Uterus (tissue), 2 donors: Measurements from ENCODE around the gene CLDND1.

Source experiments
- CTCF ChIP-seq, 4 experiments: fragments of 200-600 bp in 2 of 4; fragments of 450-650 bp in 2 of 4; sonication (generic) in 2 of 4; IDR thresholded peaks; one replicate each; pipeline ENCODE4 v1.5.1; 2016 to 2019; ENCODE audit warnings: antibody characterized with exemption in 4 of 4, mild to moderate bottlenecking in 2 of 4, moderate library complexity in 1 of 4
- POLR2A ChIP-seq, 2 donors: fragments of 450-650 bp; IDR thresholded peaks; one replicate each; pipeline ENCODE4 v1.6.1; 2016; ENCODE audit warnings: antibody characterized with exemption in 2 of 2, mild to moderate bottlenecking in 1 of 2, moderate library complexity in 1 of 2

- no peak for TF ChIP-seq CTCF (IDR thresholded peaks at IDR 0.05)
- TF ChIP-seq POLR2A (IDR thresholded peaks at IDR 0.05) = no peak
Measured at GRCh38 chr3:98568402-98568801, 45.7 kb upstream of the CLDND1 start.
